HT1080 (cell line): ENCODE measurements around the gene NRXN3. TPM values are rescaled to one million over a fixed set of nuclear protein-coding genes. Genes with fewer than 3 reads are reported as not detected.
A peak's percentile ranks its signal among the peaks of the same experiment; 100 is the strongest.

Experiments used
- DNase-seq: peaks from one replicate; pipeline ENCODE4 v3.0.0-alpha.2; 2015; ENCODE audit warnings: low read depth
- total RNA-seq: library from RNA; depleted of rRNA; stranded (reverse); fragments of >200 nt; shearing (Covaris generic); gene quantifications from 2 replicates; pipeline ENCODE4 v1.2.3, GENCODE V29; 2014

NRXN3 gene
- total RNA-seq, 1 experiment from 2014 or later, result 1.2 TPM

- DNase-seq, result peak; percentile 7
These were observed 1666.4 kb downstream of the NRXN3 start for GRCh38 chr14:79836577-79836976.

- no peak for DNase-seq
These were observed 1667.5 kb downstream of the NRXN3 start for GRCh38 chr14:79837699-79838098.

- DNase-seq, result no peak
These were observed 1669.9 kb downstream of the NRXN3 start for GRCh38 chr14:79840103-79840502.

- DNase-seq, result no peak
These were observed 1670.7 kb downstream of the NRXN3 start for GRCh38 chr14:79840831-79841230.

GRCh38 chr14:79841433-79841832, 1671.3 kb downstream of the NRXN3 start:
- DNase-seq, result no peak

GRCh38 chr14:79842270-79842669, 1672.1 kb downstream of the NRXN3 start:
- DNase-seq, result peak; percentile 74

- DNase-seq, result no peak
These were observed 1683.0 kb downstream of the NRXN3 start for GRCh38 chr14:79852950-79853744.

- DNase-seq, result no peak
These were observed 1685.6 kb downstream of the NRXN3 start for GRCh38 chr14:79855789-79856188.

- no peak for DNase-seq
These were observed 1686.2 kb downstream of the NRXN3 start for GRCh38 chr14:79856381-79856780.

GRCh38 chr14:79861111-79861510, 1690.9 kb downstream of the NRXN3 start:
- peak; percentile 2 for DNase-seq

- DNase-seq, result no peak
These were observed 1691.9 kb downstream of the NRXN3 start for GRCh38 chr14:79862045-79862444.

- no peak for DNase-seq
These were observed 1701.0 kb downstream of the NRXN3 start for GRCh38 chr14:79871136-79871535.

GRCh38 chr14:79878229-79878628, 1708.1 kb downstream of the NRXN3 start:
- no peak for DNase-seq

GRCh38 chr14:79878785-79879184, 1708.6 kb downstream of the NRXN3 start:
- no peak for DNase-seq

GRCh38 chr14:79881299-79881698, 1711.1 kb downstream of the NRXN3 start:
- no peak for DNase-seq

- no peak for DNase-seq
These were observed 1720.4 kb downstream of the NRXN3 start for GRCh38 chr14:79890527-79890926.

GRCh38 chr14:79896009-79896408, 1725.8 kb downstream of the NRXN3 start:
- no peak for DNase-seq

GRCh38 chr14:79899610-79900009, 1729.4 kb downstream of the NRXN3 start:
- DNase-seq, result no peak

GRCh38 chr14:79904497-79904896, 1734.3 kb downstream of the NRXN3 start:
- no peak for DNase-seq

- no peak for DNase-seq
These were observed 1736.8 kb downstream of the NRXN3 start for GRCh38 chr14:79906994-79907393.

- DNase-seq, result no peak
These were observed 1739.9 kb downstream of the NRXN3 start for GRCh38 chr14:79910086-79910485.

GRCh38 chr14:79911744-79912143, 1741.6 kb downstream of the NRXN3 start:
- no peak for DNase-seq

- DNase-seq, result no peak
These were observed 1744.4 kb downstream of the NRXN3 start for GRCh38 chr14:79914595-79914994.
